Measurements from ENCODE around the gene ZRANB3. TPM values are rescaled to one million over a fixed set of nuclear protein-coding genes. Genes with fewer than 3 reads are reported as not detected.

Gene ZRANB3
- total and polyA plus RNA-seq, 2 donors (not counting 3 experiments of a cell fraction or from before 2014, with no cell fraction given): 2.2 to 6.0 TPM

GRCh38 chr2:135265960-135266490, 265.0 kb downstream of the ZRANB3 start:
- Histone ChIP-seq H3K9ac (replicated peaks; ENCODE audit: extremely low read depth, insufficient read depth, low read length) (no peak overlapping the region), H3K9me1 (replicated peaks; ENCODE audit: control insufficient read depth, extremely low read depth, insufficient read depth, low read length) (no peaks in the 10 kb centered on the region), H3K27ac (ENCODE audit: insufficient read depth, low read depth, low read length) (no peak overlapping the region), H2AFZ (ENCODE audit: low read depth, low read length) (no peak overlapping the region), H3K4me2 (ENCODE audit: insufficient read depth, low read length) (no peak overlapping the region), H3K36me3 (ENCODE audit: control insufficient read depth in 2 of 2, extremely low read depth in 1 of 2, insufficient read depth in 2 of 2, low read length in 2 of 2) (no peaks in the 10 kb centered on the region), H3K9me3 (replicated peaks; ENCODE audit: control insufficient read depth, insufficient read depth, low read length) (no peaks in the 10 kb centered on the region), H3K27me3 (ENCODE audit: control insufficient read depth in 2 of 2, insufficient read depth in 2 of 2, low read length in 2 of 2) (no peaks in the 10 kb centered on the region), H3K4me3 (replicated peaks in 1 of 3; ENCODE audit: insufficient read depth in 1 of 3, low read depth in 1 of 3, low read length in 3 of 3) (no peak overlapping the region), H3K79me2 (ENCODE audit: control insufficient read depth, insufficient read depth, low read length) (no peaks in the 10 kb centered on the region), H3K4me1 (ENCODE audit: control insufficient read depth, extremely low read depth, insufficient read depth, low read length) (no peaks in the 10 kb centered on the region), H4K20me1 (replicated peaks; ENCODE audit: control insufficient read depth, extremely low read depth, insufficient read depth, low read length) (no peaks in the 10 kb centered on the region)
- CTCF ChIA-PET: no interaction called here
- dilution Hi-C loops (cut with MboI; ENCODE audit: extremely low pct_ligation_motif_present, low sequenced_read_pairs) (no loop called here), intact Hi-C loops (cut with micrococcal nuclease) (no loop called here)
- BruUV-seq (replicated peaks): no TSS peak
- TF ChIP-seq MAX (IDR thresholded peaks at IDR 0.05; ENCODE audit: insufficient read depth, insufficient read length): no peak
- FAIRE-seq (no peak), DNase-seq (ENCODE audit: low read depth, low spot score) (no peak)
- POLR2A ChIA-PET: no interaction called here

- ChIA-PET CTCF (interaction anchor here (0.6 kb wide), 1 partner anchor 17 kb away, joined by 3 read pairs; no protein-coding TSS in a partner anchor), POLR2A (no interaction called here)
- no peaks in the 10 kb centered on the region for H3K36me3 ChIP-seq (ENCODE audit: control insufficient read depth in 2 of 2, extremely low read depth in 1 of 2, insufficient read depth in 2 of 2, low read length in 2 of 2)
- no peak overlapping the region for H3K9ac ChIP-seq (replicated peaks; ENCODE audit: extremely low read depth, insufficient read depth, low read length)
- no peak for FAIRE-seq
- DNase-seq (ENCODE audit: low read depth, low spot score): no peak
- no peaks in the 10 kb centered on the region for H3K4me1 ChIP-seq (ENCODE audit: control insufficient read depth, extremely low read depth, insufficient read depth, low read length)
- dilution Hi-C loops (cut with MboI; ENCODE audit: extremely low pct_ligation_motif_present, low sequenced_read_pairs): no loop called here
- no peaks in the 10 kb centered on the region for H3K27me3 ChIP-seq (ENCODE audit: control insufficient read depth in 2 of 2, insufficient read depth in 2 of 2, low read length in 2 of 2)
- intact Hi-C loops (cut with micrococcal nuclease): no loop called here
- H4K20me1 ChIP-seq (replicated peaks; ENCODE audit: control insufficient read depth, extremely low read depth, insufficient read depth, low read length): no peaks in the 10 kb centered on the region
- H3K79me2 ChIP-seq (ENCODE audit: control insufficient read depth, insufficient read depth, low read length): no peaks in the 10 kb centered on the region
- no peak overlapping the region for H3K4me2 ChIP-seq (ENCODE audit: insufficient read depth, low read length)
- TF ChIP-seq JUN (IDR thresholded peaks at IDR 0.05; ENCODE audit: borderline replicate concordance, insufficient read depth, insufficient read length, low read depth): no peak
- TF ChIP-seq EZH2 (IDR thresholded peaks at IDR 0.05; ENCODE audit: borderline replicate concordance, low read depth, low read length, severe bottlenecking): no peak
- TF ChIP-seq POLR2AphosphoS5 (IDR thresholded peaks at IDR 0.05; ENCODE audit: insufficient read depth, low read depth, low read length): no peak
- no peak for TF ChIP-seq POLR2A (IDR thresholded peaks at IDR 0.05; ENCODE audit: low read depth, low read length)
- no peak for TF ChIP-seq MAX (IDR thresholded peaks at IDR 0.05; ENCODE audit: insufficient read depth, insufficient read length)
- no peak for TF ChIP-seq CTCF (IDR thresholded peaks at IDR 0.05; ENCODE audit: extremely low read depth in 1 of 2, insufficient read depth in 1 of 2, low read depth in 1 of 2, low read length in 2 of 2)
- no peak for TF ChIP-seq FOS (IDR thresholded peaks at IDR 0.05; ENCODE audit: borderline replicate concordance, insufficient read depth, low read length)
- no peak for TF ChIP-seq GATA2 (IDR thresholded peaks at IDR 0.05; ENCODE audit: insufficient read depth, insufficient read length, low read depth, low read length)
- no peak for TF ChIP-seq MYC (IDR thresholded peaks at IDR 0.05; ENCODE audit: low read depth, low read length)
- H3K4me3 ChIP-seq (replicated peaks in 1 of 3; ENCODE audit: insufficient read depth in 1 of 3, low read depth in 1 of 3, low read length in 3 of 3): no peak overlapping the region
- no peak overlapping the region for H2AFZ ChIP-seq (ENCODE audit: low read depth, low read length)
- no peak overlapping the region for H3K27ac ChIP-seq (ENCODE audit: insufficient read depth, low read depth, low read length)
- BruUV-seq (replicated peaks): no TSS peak
- H3K9me3 ChIP-seq (replicated peaks; ENCODE audit: control insufficient read depth, insufficient read depth, low read length): no peaks in the 10 kb centered on the region
- H3K9me1 ChIP-seq (replicated peaks; ENCODE audit: control insufficient read depth, extremely low read depth, insufficient read depth, low read length): no peaks in the 10 kb centered on the region
Observed at GRCh38 chr2:135259123-135259522, 271.9 kb downstream of the ZRANB3 start.

Measured in endothelial cell of umbilical vein (primary cell).